CD4-positive, alpha-beta T cell (primary cell): Measurements from ENCODE around the gene RRM2. TPM values are rescaled to one million over a fixed set of nuclear protein-coding genes. Genes with fewer than 3 reads are reported as not detected.

Experiments used
- ATAC-seq: fragments of 200-7000 bp; cut with Tn5 transposase; one replicate; pipeline ENCODE4 v1.10.0; 2022; ENCODE audit warnings: mild to moderate bottlenecking; ENCODE audit not compliant: poor library complexity
- CTCF ChIA-PET: fragments of 350-600 bp; sonication (Branson Sonifier 250); formaldehyde crosslinking; loops from one replicate; lab custom pipeline; 2021; ENCODE audit warnings: antibody characterized with exemption, inconsistent platforms; lab: Charles Lee
- POLR2A ChIA-PET: fragments of 350-600 bp; sonication (Branson Sonifier 250); formaldehyde crosslinking; loops from one replicate; lab custom pipeline; 2021; ENCODE audit warnings: antibody characterized with exemption, inconsistent platforms; lab: Charles Lee
- DNase-seq, 14 experiments: peaks; one replicate each; pipeline ENCODE4 v3.0.0-alpha.2; 2013 to 2020; ENCODE audit warnings: mixed read lengths in 2 of 14
- H3K27ac ChIP-seq, 2 donors: one replicate each; pipeline versions ENCODE4 v1.5.1 to v1.7.0; 2013; ENCODE audit warnings: low read length in 2 of 2, low read depth in 1 of 2, mild to moderate bottlenecking in 1 of 2
- H3K27me3 ChIP-seq, 2 experiments: 1 replicate in 1 of 2; 2 replicates in 1 of 2; pipeline versions ENCODE4 v1.6.1 to v1.7.0; 2013; ENCODE audit warnings: low read length in 2 of 2, control low read depth in 1 of 2, mild to moderate bottlenecking in 1 of 2, moderate library complexity in 1 of 2; ENCODE audit not compliant: insufficient read depth in 2 of 2, control insufficient read depth in 1 of 2
- H3K36me3 ChIP-seq: one replicate; pipeline ENCODE4 v1.6.1; 2013; ENCODE audit warnings: low read length, control low read depth; ENCODE audit not compliant: insufficient read depth
- H3K4me1 ChIP-seq: one replicate; pipeline ENCODE4 v1.6.1; 2013; ENCODE audit warnings: low read length, control low read depth; ENCODE audit not compliant: insufficient read depth
- H3K4me3 ChIP-seq: one replicate; pipeline ENCODE4 v1.5.1; 2013; ENCODE audit warnings: mild to moderate bottlenecking, low read length, moderate library complexity
- H3K9me3 ChIP-seq, 2 experiments: 1 replicate in 1 of 2; 2 replicates in 1 of 2; pipeline versions ENCODE4 v1.6.1 to v1.7.0; 2013; ENCODE audit warnings: low read length in 2 of 2, mild to moderate bottlenecking in 2 of 2, control low read depth in 1 of 2, moderate library complexity in 1 of 2; ENCODE audit not compliant: control insufficient read depth in 1 of 2, insufficient read depth in 1 of 2
- H3K27ac Mint-ChIP-seq: one replicate; pipeline ENCODE4 v1.8.0; 2020; ENCODE audit warnings: mixed read lengths
- H3K27me3 Mint-ChIP-seq: one replicate; pipeline ENCODE4 v1.8.0; 2021; ENCODE audit warnings: mixed read lengths
- H3K36me3 Mint-ChIP-seq: one replicate; pipeline ENCODE4 v1.8.0; 2021; ENCODE audit warnings: low read depth, mixed read lengths
- H3K4me1 Mint-ChIP-seq: one replicate; pipeline ENCODE4 v1.8.0; 2021; ENCODE audit warnings: low read depth, mixed read lengths
- H3K4me3 Mint-ChIP-seq: one replicate; pipeline ENCODE4 v1.8.0; 2020; ENCODE audit warnings: mild to moderate bottlenecking, mixed read lengths
- H3K9me3 Mint-ChIP-seq: one replicate; pipeline ENCODE4 v1.8.0; 2020; ENCODE audit warnings: mixed read lengths
- CTCF ChIP-seq: fragments of 200-600 bp; IDR thresholded peaks from one replicate; pipeline ENCODE4 v1.8.0; 2022; ENCODE audit warnings: antibody characterized with exemption, mild to moderate bottlenecking
- intact Hi-C, 2 experiments: fragments of 100-400 bp; cut with DNase I in 1 of 2; cut with micrococcal nuclease in 1 of 2; formaldehyde crosslinking; loops; one replicate each; pipeline versions ENCODE4 v1.15.1 to v1.9.0; 2023 to 2025; cut with DNase I, micrococcal nuclease
- total RNA-seq, 174 experiments: library from RNA in 2 of 174; stranded (reverse) in 2 of 174; gene quantifications; one replicate each; pipeline ENCODE4 v1.2.3 and lab custom pipeline; 2021 to 2026

Gene RRM2
- total RNA-seq, 2 experiments from 2014 or later, result 1.4 to 1.6 TPM

- Histone ChIP-seq H3K27me3 (peaks cover 11 to 13% of the 10 kb centered on the region in 2 experiments), H3K36me3 (no peaks in the 10 kb centered on the region), H3K9me3 (peaks cover 0 to 3% of the 10 kb centered on the region in 2 experiments), H3K27ac (peak overlapping the region; percentile 26 to 54), H3K4me3 (peak overlapping the region; percentile 62), H3K4me1 (peaks cover 54% of the 10 kb centered on the region)
- no peak for TF ChIP-seq CTCF
- Mint-ChIP-seq H3K9me3 (no peaks in the 10 kb centered on the region), H3K36me3 (no peaks in the 10 kb centered on the region), H3K4me1 (peaks cover 45% of the 10 kb centered on the region), H3K4me3 (peak overlapping the region; percentile 94), H3K27ac (peak overlapping the region; percentile 78), H3K27me3 (peaks cover 19% of the 10 kb centered on the region)
- POLR2A ChIA-PET, result interaction anchor here (0.6 to 1.3 kb wide), 7 partner anchors 184 to 328 kb away, joined by 3 to 5 read pairs (median 3); no protein-coding TSS in a partner anchor
- ATAC-seq, result peak; percentile 81
- intact Hi-C loops, result loop anchor here (5.0 to 10.0 kb wide), 3 partner anchors 327 to 1116 kb away; partner anchors contain the start of genes MBOAT2 (in 1 of the 2) and ODC1 (in 1 of the 2)
- CTCF ChIA-PET, result interaction anchor here (0.8 to 1.2 kb wide), 3 partner anchors 47 to 183 kb away, joined by 3 to 4 read pairs (median 3); no protein-coding TSS in a partner anchor
- DNase-seq, result peak; percentile 79 to 96 (median 90)
Measured at GRCh38 chr2:10120158-10120876, 2.2 kb upstream of the RRM2 start.

GRCh38 chr2:10120877-10121574 lies 1.5 kb upstream of the RRM2 start:
- H3K4me3 Mint-ChIP-seq, result peak overlapping the region; percentile 94
- Histone ChIP-seq H3K27ac (peak overlapping the region; percentile 26 to 54), H3K36me3 (no peaks in the 10 kb centered on the region), H3K27me3 (peaks cover 11 to 13% of the 10 kb centered on the region in 2 experiments), H3K4me1 (peaks cover 60% of the 10 kb centered on the region), H3K9me3 (peaks cover 0 to 3% of the 10 kb centered on the region in 2 experiments), H3K4me3 (peak overlapping the region; percentile 62)
- DNase-seq, result peak in 1 of 14 experiments; percentile 23
- peaks cover 19% of the 10 kb centered on the region for H3K27me3 Mint-ChIP-seq
- H3K27ac Mint-ChIP-seq, result peak overlapping the region; percentile 78
- no peaks in the 10 kb centered on the region for H3K36me3 Mint-ChIP-seq
- ATAC-seq, result no peak
- peaks cover 45% of the 10 kb centered on the region for H3K4me1 Mint-ChIP-seq
- intact Hi-C loops, result loop anchor here (5.0 to 10.0 kb wide), 3 partner anchors 326 to 1116 kb away; partner anchors contain the start of genes MBOAT2 (in 1 of the 2) and ODC1 (in 1 of the 2)
- no peaks in the 10 kb centered on the region for H3K9me3 Mint-ChIP-seq
- CTCF ChIA-PET, result interaction anchor here (1.2 kb wide), 1 partner anchor 48 kb away, joined by 3 read pairs; no protein-coding TSS in a partner anchor
- POLR2A ChIA-PET, result interaction anchor here (0.6 to 1.1 kb wide), 4 partner anchors 211 to 328 kb away, joined by 3 to 5 read pairs (median 4); no protein-coding TSS in a partner anchor
- TF ChIP-seq CTCF, result no peak

- Histone ChIP-seq H3K27me3 (peaks cover 11 to 13% of the 10 kb centered on the region in 2 experiments), H3K27ac (no peak overlapping the region), H3K9me3 (peaks cover 0 to 3% of the 10 kb centered on the region in 2 experiments), H3K4me3 (peak overlapping the region; percentile 61), H3K4me1 (peaks cover 58% of the 10 kb centered on the region), H3K36me3 (no peaks in the 10 kb centered on the region)
- intact Hi-C loops, result loop anchor here (2.0 to 10.0 kb wide), 4 partner anchors 180 to 1118 kb away; partner anchors contain the start of genes HPCAL1 (in 1 of the 2), MBOAT2 (in 1 of the 2) and ODC1 (in 1 of the 2)
- ChIA-PET CTCF (interaction anchor here (0.7 to 5.1 kb wide), 6 partner anchors 8 to 312 kb away, joined by 3 to 45 read pairs (median 4); no protein-coding TSS in a partner anchor), POLR2A (interaction anchor here (1.3 to 3.7 kb wide), 4 partner anchors 19 to 325 kb away, joined by 3 to 22 read pairs (median 15); partner anchors contain the start of genes HPCAL1 and ODC1)
- H3K36me3 Mint-ChIP-seq, result no peaks in the 10 kb centered on the region
- TF ChIP-seq CTCF, result no peak
- ATAC-seq (no peak), DNase-seq (peak in 1 of 14 experiments; percentile 19)
- peak overlapping the region; percentile 90 for H3K4me3 Mint-ChIP-seq
- peaks cover 19% of the 10 kb centered on the region for H3K27me3 Mint-ChIP-seq
- no peaks in the 10 kb centered on the region for H3K9me3 Mint-ChIP-seq
- H3K27ac Mint-ChIP-seq, result no peak overlapping the region
- H3K4me1 Mint-ChIP-seq, result peaks cover 41% of the 10 kb centered on the region
Measured at GRCh38 chr2:10123281-10123680, 742 bp downstream of the RRM2 start.
